VCaP (cell line): ENCODE results near the gene CDC20.
A peak's percentile ranks its signal among the peaks of the same experiment; 100 is the strongest.
"Not testable (repeated sequence)": the region's sequence is repeated elsewhere in the genome, so short reads cannot be mapped to it uniquely, and the experiment has no call there.

ENCODE experiments used
- H3K27ac ChIP-seq: fragments of 450-650 bp; 2 replicates; pipeline ENCODE4 v1.5.1; 2017
- TF ChIP-seq, protein P1 (sequence below): fragments of 450-650 bp; conservative IDR thresholded peaks from 2 replicates; pipeline ENCODE4 v1.5.1; 2017; ENCODE audit warnings: mild to moderate bottlenecking, moderate library complexity

The CDC20 gene

DNA sequence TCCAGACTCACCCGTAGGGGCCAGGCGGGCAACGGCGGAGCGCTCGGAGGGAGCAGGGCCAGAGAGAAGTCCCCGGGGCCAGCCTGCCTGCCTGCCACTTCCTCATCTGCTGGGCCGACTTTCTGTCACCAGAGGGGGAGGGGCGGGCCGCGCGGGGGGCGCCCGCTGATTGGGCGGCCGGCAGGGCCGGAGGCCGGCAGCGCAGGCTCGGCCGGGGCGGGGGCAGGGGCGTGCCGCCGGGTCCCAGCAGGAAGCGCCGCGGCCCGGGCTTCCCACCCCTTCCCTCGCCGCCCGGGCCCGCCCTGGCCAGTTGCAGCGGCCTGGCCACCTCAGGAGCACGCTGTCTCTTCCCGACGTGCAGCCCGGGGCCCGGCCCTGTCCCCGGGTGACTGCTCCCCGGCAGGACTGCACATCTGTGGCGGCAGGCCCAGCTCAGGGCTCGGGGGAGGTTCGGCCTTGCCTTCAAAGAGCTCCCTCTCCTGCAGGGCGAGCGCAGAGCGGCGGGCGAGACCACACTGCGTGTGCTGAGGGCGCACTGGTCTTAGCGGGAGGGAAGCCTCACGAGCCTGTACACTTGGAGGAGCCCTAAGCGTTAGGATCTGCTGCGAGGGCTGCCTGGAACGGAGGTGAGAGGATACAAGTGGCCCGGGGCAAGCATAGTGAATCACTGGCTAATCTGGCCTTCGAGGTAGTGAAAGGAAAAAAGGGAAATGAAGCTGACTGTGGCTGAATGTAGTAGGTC is 9.3 kb downstream of the CDC20 start, which contains the start of gene ELOVL1:
Gene ELOVL1, minus strand, starts transcription at position 108 of the 742 bp plus-strand sequence. CDS start 2,402 bp downstream, outside the sequence.
- H3K27ac ChIP-seq = peak within 1 kb of the TSS; percentile 91
- TF ChIP-seq, protein P1, sequence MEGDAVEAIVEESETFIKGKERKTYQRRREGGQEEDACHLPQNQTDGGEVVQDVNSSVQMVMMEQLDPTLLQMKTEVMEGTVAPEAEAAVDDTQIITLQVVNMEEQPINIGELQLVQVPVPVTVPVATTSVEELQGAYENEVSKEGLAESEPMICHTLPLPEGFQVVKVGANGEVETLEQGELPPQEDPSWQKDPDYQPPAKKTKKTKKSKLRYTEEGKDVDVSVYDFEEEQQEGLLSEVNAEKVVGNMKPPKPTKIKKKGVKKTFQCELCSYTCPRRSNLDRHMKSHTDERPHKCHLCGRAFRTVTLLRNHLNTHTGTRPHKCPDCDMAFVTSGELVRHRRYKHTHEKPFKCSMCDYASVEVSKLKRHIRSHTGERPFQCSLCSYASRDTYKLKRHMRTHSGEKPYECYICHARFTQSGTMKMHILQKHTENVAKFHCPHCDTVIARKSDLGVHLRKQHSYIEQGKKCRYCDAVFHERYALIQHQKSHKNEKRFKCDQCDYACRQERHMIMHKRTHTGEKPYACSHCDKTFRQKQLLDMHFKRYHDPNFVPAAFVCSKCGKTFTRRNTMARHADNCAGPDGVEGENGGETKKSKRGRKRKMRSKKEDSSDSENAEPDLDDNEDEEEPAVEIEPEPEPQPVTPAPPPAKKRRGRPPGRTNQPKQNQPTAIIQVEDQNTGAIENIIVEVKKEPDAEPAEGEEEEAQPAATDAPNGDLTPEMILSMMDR = peak; percentile 26

DNA sequence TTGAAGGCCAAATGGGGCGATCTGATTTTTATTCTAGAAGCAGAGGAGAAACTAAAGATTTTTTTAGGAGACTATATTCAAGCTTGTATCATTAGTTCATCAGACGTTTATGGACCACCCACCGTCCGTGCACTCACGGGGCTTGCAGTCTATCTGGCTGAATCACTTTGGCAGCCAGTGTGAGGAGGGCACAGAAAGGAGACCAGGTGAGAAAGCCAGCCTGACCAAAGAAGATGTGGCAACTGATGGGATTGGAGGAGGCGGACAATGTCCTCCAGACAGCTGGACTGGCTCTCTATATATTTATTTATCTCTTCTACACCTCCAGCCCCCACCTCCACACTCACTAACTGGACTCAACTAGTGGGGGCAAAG is 9.9 kb downstream of the CDC20 start:
- TF ChIP-seq, protein P1 = no peak
- H3K27ac ChIP-seq = peak overlapping the region; percentile 91

DNA sequence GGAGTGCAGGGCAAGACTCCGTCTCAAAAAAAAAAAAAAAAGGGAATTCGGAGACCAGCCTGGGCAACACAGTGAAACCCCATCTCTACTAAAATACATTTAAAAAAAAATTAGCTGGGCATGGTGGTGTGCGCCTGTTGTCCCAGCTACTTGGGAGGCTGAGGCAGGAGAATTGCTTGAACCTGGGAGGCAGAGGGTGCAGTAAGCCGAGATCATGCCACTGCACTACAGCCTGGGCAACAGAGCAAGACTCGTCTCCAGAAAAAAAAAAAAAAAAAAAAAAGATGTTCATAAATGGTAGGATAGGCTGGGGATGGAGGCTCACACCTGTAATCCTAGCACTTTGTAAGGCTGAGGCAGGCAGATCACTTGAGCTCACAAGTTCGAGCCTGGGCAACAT is 11.0 kb downstream of the CDC20 start:
- H3K27ac ChIP-seq = not testable (repeated sequence)

DNA sequence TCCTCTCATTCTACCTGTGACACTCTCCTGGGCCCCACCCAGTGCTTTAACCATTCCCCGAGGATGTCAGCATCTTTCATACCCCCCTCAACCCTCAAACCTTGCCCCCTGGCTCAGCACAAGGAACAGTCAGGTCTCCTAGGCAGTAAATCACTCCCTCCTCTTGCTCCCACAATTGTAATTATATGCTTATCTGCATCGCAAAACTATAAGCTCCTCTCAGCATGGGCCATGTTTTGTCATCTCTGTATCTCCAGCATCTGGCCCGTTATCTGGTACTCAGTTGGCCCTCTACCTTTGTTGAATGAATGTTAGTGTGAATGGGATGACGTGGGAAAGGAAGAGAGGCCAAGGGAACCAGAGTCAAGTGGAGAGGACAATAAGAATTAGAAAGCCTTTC is 11.8 kb downstream of the CDC20 start:
- H3K27ac ChIP-seq = no peak overlapping the region
- TF ChIP-seq, protein P1 = no peak

DNA sequence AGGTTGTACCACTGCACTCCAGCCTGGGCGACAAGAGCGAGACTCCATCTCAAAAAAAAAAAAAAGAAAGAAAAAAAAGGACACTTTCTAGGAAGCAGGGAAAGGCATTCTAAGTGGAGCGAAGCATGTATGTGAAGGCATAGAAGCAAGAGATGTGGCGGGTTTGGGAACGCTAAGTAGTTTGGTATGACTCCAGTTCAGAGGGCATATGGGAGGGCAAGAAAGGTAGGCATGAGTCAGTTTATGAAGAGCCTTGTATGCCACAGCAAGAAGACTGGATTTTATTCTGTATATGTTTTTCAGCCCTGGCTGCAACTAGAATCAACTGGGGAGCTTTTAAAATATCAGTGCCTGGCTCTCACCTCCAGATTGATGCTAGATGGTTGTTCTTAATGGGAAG is 13.4 kb downstream of the CDC20 start:
- TF ChIP-seq, protein P1 = no peak
- H3K27ac ChIP-seq = no peak overlapping the region

DNA sequence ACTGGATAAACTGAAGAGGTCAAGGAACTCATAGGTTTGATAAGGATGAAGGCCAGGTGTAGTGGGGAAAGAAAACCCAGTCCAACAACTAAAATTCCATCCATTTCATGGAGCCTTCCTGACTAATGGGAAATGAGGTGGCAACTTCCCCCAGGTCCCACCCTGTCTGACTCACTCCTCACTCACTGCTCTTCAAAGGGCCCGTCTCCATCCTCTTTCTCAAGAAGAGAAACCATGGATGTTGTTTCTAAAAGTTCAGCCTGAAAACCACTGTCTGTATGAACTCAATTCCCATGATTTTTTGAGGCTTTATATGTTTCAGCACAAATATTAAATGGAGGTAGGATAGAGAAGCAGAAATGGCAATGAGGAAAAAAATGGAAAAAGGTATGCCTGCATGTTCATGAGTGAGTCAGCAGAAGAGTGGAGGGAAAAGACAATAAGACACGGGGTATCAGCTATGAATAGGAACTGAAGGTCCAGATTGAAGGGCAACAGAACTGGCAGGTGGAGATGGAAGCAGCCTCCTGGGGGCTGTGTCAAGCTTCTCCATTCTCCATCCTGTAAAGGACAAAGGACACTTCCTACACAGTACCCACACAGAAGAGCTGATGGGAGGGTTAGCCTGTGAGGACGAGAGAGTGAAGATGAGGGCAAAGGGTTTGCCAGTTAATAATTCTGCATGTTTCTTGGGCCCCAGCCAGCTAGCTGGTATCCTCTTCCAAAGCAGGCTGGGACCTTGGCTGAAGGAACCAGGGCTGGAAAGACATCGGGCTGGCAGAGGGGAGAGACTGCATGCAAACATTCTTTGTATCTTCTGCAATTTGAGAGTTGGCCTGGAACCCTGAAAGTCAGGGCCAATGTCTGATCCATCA is 14.5 kb downstream of the CDC20 start:
- H3K27ac ChIP-seq = no peak overlapping the region
- TF ChIP-seq, protein P1 = no peak

DNA sequence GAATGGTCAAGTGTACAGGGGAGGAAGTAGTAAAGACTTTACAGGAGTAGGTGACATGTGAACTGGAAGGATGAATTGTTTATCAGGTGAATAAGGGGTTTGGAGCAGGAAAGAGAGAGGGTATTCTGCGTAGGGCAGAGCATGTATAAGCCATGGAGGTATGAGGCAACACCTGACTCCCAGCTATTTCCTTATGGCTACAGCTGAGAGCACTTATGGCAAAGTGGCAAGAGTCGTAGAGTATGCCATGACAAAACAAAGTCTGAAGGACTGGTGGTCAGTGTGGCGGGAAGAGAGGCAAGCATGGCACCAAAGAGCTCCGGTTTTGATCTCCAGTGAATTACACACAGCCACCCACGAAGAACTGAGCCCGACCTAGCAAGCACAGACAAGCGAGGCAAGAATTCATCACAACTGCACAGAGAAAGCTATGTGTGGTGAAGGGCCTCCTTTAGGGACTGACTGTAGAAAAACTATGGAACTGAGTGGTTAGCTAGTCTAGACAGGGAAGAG is 18.0 kb downstream of the CDC20 start:
- TF ChIP-seq, protein P1 = no peak
- H3K27ac ChIP-seq = no peak overlapping the region
